GM21717 (cell line): Measurements from ENCODE around the gene DNAJC12.
A peak's percentile ranks its signal among the peaks of the same experiment; 100 is the strongest.
"Not testable (repeated sequence)": the region's sequence is repeated elsewhere in the genome, so short reads cannot be mapped to it uniquely, and the experiment has no call there.

Experiments
- ATAC-seq: cut with Tn5 transposase; IDR thresholded peaks from one replicate; pipeline ENCODE4 v1.9.1; 2021; ENCODE audit warnings: mild to moderate bottlenecking, moderate library complexity; ENCODE audit not compliant: unreplicated experiment

The DNAJC12 gene

GRCh38 chr10:67794256-67794655, 43.7 kb downstream of the DNAJC12 start:
- ATAC-seq: no peak

- ATAC-seq: no peak
These were observed 44.7 kb downstream of the DNAJC12 start for GRCh38 chr10:67793313-67793712.

- ATAC-seq: no peak
These were observed 45.3 kb downstream of the DNAJC12 start for GRCh38 chr10:67792653-67793052.

DNA sequence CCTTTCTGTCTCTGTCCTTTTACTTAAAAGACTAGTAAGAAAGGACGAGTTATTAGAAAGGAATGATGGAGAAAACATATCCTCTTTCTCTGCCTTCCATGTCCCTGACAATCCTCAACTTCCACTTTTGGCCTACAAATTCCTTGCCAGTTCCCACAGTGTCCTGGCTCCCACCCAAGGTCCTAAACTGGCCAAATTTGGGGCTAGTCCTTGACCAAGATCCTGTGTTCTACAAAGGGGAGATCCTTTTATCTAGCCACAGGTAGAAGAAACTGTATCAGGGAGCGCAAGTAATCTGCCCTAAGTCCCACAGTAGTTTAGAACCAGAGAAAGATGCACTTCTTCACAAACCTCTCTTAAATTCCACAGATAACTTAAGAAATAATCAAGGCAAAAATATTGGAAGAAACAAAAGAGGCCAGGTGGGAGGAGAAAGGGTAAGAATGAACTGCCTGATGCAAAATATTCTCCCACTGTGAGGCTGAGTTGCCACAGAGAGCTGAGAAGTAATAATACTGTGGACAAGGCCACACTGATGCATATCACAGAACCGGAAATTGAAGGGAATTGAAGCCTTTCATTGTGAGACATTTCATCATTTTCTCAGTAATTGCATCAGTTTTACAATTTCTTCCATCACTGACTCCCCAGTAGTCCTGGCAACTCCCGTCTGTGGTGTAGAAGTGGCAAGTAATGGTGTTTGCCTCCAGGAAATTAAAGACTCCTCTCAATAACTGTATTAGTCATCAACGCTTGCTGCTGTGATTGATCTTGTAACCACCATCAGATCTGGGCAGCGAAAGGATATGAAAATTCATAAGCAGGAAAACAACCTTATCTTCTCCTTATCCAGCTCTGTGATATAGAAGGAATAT, 47.2 kb downstream of the DNAJC12 start:
- no peak for ATAC-seq

DNA sequence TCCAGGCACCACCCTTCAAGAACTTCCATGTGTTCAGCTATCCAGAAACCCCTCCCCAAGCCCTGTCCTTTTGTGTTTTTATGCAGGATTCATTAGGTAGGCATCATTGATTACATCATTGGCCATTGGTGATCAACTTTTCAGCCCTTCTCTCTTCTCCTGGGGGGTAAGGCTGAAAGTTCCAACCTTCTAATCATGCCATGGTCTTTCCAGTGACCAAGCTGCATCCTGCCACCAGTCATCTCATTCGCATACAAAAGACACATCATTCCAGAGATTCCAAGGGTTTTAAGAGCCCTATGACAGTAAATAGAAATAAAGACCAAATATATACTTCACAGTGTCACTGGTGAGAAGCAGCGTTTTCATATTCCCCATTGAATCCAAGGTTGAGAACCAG, 48.2 kb downstream of the DNAJC12 start:
- no peak for ATAC-seq

DNA sequence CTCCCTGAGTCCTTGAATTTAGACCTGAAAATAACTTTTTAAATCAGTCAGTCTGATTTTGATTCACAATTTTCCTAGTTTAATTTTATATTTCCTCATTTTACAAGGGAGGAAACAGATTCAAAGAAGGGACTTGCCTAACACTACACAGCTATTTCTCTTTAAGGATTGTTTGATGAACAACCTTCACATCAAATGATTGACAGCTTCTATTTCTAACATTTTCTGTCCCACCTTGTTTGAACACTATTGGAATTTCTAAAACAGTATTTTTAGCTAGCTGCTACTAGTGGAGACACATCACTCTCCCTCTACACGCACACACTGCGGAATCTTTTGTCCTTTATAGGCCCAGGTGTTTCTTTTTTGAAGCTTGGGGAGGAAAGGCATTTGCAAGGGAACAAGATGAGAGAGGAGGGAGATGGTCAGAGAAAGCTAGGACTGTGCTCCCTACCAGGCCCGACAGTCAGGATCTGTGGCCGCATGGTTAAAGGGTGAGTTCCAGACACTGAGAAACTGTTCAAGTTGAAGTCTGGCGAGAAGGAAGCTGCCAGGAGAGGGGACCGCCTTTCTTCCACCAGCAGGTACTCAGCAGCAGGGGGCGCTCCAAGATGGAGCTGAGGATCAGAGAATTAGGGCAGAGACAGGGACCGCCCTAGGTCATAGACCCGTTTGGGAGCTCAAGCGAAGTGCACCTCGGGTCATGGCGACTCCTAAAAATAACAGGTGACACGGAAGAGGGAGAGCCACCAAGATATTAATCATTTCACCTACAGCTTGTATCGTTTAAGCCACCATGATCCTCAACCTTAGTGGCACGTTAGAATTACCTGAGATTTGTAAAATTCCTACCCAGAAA, 49.7 kb downstream of the DNAJC12 start:
- ATAC-seq: peak; percentile 72

DNA sequence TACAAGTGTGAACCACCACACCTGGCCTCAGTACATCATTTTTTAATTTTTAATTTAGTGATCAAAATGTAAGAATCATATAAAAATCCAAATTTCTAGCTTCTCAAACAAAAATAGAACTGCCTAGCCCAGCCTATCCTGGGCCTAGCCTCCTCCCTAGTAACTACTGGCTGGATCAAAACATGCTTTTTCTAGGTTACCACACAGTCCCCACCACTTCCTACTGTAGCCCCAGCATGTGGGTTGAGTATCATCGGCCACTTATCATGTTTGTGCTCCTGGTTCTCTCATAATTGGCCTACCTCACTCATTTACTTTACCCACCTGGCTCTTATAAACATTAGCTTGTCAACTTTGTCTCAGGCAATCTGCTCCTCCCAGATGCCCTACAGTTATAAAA, 52.9 kb downstream of the DNAJC12 start:
- ATAC-seq: no peak

DNA sequence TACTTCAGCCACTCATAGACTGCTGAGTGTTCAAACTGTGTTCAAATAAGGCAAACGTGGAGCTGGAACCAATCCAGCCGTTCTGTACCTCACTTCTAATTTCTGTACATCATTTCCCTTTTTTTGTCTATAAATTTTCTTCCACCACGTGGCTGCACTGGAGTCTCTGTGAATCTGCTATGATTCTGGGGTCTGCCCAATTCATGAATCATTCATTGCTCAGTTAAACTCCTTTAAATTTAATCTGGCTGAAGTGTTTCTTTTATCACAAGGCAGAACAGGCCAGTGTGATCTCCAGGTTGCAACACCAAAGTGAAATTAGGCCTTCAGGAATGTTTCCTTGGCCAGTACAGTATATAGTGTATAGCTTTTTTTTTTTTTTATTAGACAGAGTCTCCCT, 53.5 kb downstream of the DNAJC12 start:
- ATAC-seq: no peak

GRCh38 chr10:67783606-67784294, 54.2 kb downstream of the DNAJC12 start:
- peak; percentile 49 for ATAC-seq

- ATAC-seq: no peak
These were observed 55.5 kb downstream of the DNAJC12 start for GRCh38 chr10:67782530-67782929.

- peak; percentile 85 for ATAC-seq
These were observed 57.0 kb downstream of the DNAJC12 start for GRCh38 chr10:67780759-67781538.

DNA sequence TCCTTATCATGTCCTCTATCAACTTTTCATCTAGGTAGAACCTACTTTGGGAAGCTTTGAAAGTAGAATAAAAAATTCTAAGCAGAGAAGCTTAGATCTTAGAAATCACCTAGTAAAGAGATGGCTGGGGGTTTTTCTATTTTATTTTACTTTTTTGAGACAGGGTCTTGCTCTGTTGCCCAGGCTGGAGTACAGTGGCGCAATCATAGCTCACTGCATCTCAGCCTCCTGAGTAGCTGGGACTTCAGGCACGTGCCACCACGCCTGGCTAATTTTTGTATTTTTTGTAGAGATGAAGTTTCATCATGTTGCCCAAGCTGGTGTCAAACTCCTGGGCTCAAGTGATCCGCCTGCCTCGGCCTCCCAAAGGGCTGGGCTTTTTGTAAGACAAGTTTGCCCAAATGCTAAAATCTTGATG, 57.8 kb downstream of the DNAJC12 start:
- not testable (repeated sequence) for ATAC-seq

DNA sequence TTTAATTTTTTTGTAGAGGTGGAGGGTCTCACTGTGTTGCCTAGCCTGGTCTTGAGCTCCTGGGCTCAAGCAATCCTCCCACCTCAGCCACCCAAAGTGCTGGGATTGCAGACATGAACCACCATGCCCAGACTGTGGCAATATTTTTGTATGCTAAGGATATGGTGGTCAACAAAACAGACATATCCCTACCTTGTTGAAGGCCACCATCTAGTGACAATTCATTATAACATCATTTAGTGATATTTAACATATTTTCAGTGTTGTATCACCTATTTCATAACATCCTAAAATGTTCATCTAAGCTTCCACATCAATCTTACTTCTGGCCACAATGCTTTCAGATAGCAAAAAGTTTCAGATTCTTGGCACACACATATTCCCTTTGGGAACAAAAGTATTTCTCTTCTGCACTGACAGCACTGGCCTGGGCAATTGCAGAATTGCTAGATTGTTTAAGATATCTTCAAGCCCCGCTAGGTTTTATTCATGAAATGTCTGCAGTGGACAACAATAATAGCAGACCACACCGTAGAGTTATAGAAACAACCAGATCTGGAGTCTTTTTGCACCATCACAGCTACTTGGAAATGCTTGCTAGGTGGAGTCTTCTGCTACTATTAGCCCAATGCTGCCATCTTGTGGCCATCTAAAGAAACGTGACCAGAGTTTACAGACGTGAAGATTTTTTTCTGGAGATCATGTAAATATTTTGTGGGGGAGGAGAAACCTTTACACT, 58.4 kb downstream of the DNAJC12 start:
- ATAC-seq: peak; percentile 30

- no peak for ATAC-seq
These were observed 61.6 kb downstream of the DNAJC12 start for GRCh38 chr10:67776371-67776770.

- ATAC-seq: no peak
These were observed 62.7 kb downstream of the DNAJC12 start for GRCh38 chr10:67775279-67775678.

GRCh38 chr10:67772894-67773511, 65.0 kb downstream of the DNAJC12 start:
- peak; percentile 97 for ATAC-seq

GRCh38 chr10:67772151-67772550, 65.8 kb downstream of the DNAJC12 start:
- no peak for ATAC-seq

DNA sequence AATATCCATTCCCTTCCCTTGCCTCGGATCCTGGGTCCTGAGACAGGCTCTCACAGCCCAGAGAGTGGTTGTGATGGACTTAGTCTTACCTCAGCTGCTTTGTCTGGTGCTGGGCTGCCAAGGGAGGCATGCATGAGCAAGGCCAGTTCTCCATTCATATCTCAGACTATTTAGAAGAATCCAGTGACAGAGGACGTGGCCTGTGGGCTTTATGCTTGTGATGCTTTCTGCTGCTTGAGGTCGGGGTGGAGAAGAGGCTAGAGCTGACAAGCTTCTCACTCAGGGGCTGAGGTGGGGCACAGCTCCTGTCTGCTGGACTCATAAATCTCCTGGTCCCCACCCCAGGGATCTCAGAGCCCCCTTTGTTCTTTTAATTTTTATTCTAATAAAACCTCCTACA, 66.8 kb downstream of the DNAJC12 start:
- peak; percentile 9 for ATAC-seq

- ATAC-seq: peak; percentile 73
These were observed 67.5 kb downstream of the DNAJC12 start for GRCh38 chr10:67770537-67770936.
